Naive thymus-derived CD8-positive, alpha-beta T cell (primary cell): Measurements from ENCODE around the gene KCNE3. TPM values are rescaled to one million over a fixed set of nuclear protein-coding genes. Genes with fewer than 3 reads are reported as not detected.

Experiments used
- polyA plus RNA-seq, 3 donors: library from polyadenylated mRNA; unstranded; fragments of 300-500 nt; fragmentation: Illumina TruSeq; gene quantifications; one replicate each; pipeline ENCODE4 v1.2.3, GENCODE V29; 2021
- total RNA-seq, 8 experiments: library from RNA in 2 of 8; stranded (reverse) in 2 of 8; gene quantifications; one replicate each; pipeline ENCODE4 v1.2.3 and lab custom pipeline; 2021 to 2026

Gene KCNE3
- total and polyA plus RNA-seq, 5 experiments from 2014 or later = not detected

Other genes starting within 250 kb of the KCNE3 start
- not detected for gene P4HA3, start 155.9 kb downstream of the KCNE3 start, total RNA-seq
- not detected for gene P4HA3, start 155.9 kb downstream of the KCNE3 start, polyA plus RNA-seq
- gene PGM2L1, start 69.1 kb downstream of the KCNE3 start, total RNA-seq = 10 to 100 TPM; 11.0 to 11.5 TPM
- 1 to 10 TPM; 2.8 to 2.9 (median 2.9) TPM for gene PGM2L1, start 69.1 kb downstream of the KCNE3 start, polyA plus RNA-seq
- 10 to 100 TPM; 13.4 to 13.9 TPM for gene LIPT2, start 26.2 kb upstream of the KCNE3 start, total RNA-seq
- gene LIPT2, start 26.2 kb upstream of the KCNE3 start, polyA plus RNA-seq = 10 to 100 TPM; 17.8 to 23.5 (median 19.7) TPM
- gene POLD3, start 125.0 kb upstream of the KCNE3 start, total RNA-seq = 10 to 100 TPM; 14.2 to 14.9 TPM
- gene POLD3, start 125.0 kb upstream of the KCNE3 start, polyA plus RNA-seq = 10 to 100 TPM; 12.0 to 17.4 (median 16.9) TPM